Stomach (tissue), 19 donors: Measurements from ENCODE around the gene GPR15LG. TPM values are rescaled to one million over a fixed set of nuclear protein-coding genes. Genes with fewer than 3 reads are reported as not detected.
"Not testable (repeated sequence)": the region's sequence is repeated elsewhere in the genome, so short reads cannot be mapped to it uniquely, and the experiment has no call there.

Experiments used
- DNase-seq, 2 donors: peaks; one replicate each; pipeline versions ENCODE4 v3.0.0 to v3.0.0-alpha.2; 2013 to 2019
- H3K27ac ChIP-seq, 5 donors: fragments of 200-600 bp in 4 of 5; sonication (generic) in 4 of 5; one replicate each; pipeline ENCODE4 v1.5.1; 2013 to 2019; ENCODE audit warnings: mild to moderate bottlenecking in 1 of 5, moderate library complexity in 1 of 5
- H3K27me3 ChIP-seq, 3 donors: fragments of 200-600 bp; sonication (generic); one replicate each; pipeline ENCODE4 v1.5.1; 2017 to 2019; ENCODE audit warnings: mixed run types in 1 of 3
- H3K36me3 ChIP-seq, 4 donors: fragments of 200-600 bp; sonication (generic); 1 replicate in 3 of 4; 2 replicates in 1 of 4; pipeline ENCODE4 v1.5.1; 2016 to 2019
- H3K4me1 ChIP-seq, 4 donors: fragments of 200-600 bp; sonication (generic); one replicate each; pipeline ENCODE4 v1.5.1; 2016 to 2019
- H3K4me3 ChIP-seq, 4 donors: fragments of 200-600 bp; sonication (generic) in 3 of 4; one replicate each; pipeline ENCODE4 v1.5.1; 2016 to 2019; ENCODE audit warnings: mild to moderate bottlenecking in 1 of 4
- H3K9me3 ChIP-seq, 4 donors: fragments of 200-600 bp; sonication (generic); one replicate each; pipeline ENCODE4 v1.5.1; 2016 to 2019
- CTCF ChIP-seq, 7 experiments: fragments of 450-650 bp in 4 of 7; fragments of 200-600 bp in 3 of 7; sonication (generic) in 3 of 7; IDR thresholded peaks; one replicate each; pipeline ENCODE4 v1.5.1; 2016 to 2019; ENCODE audit warnings: antibody characterized with exemption in 7 of 7, control low read depth in 2 of 7, mild to moderate bottlenecking in 1 of 7
- EP300 ChIP-seq: sonication (generic); formaldehyde crosslinking; IDR thresholded peaks from one replicate; pipeline ENCODE4 v1.6.1; 2017; ENCODE audit warnings: antibody characterized with exemption
- POLR2A ChIP-seq, 4 donors: fragments of 450-650 bp; IDR thresholded peaks; one replicate each; pipeline ENCODE4 v1.6.1; 2016; ENCODE audit warnings: antibody characterized with exemption in 4 of 4, control low read depth in 2 of 4, mild to moderate bottlenecking in 1 of 4, moderate library complexity in 1 of 4
- POLR2AphosphoS5 ChIP-seq, 3 donors: sonication (generic); formaldehyde crosslinking; IDR thresholded peaks; one replicate each; pipeline ENCODE4 v1.6.1; 2016; ENCODE audit warnings: antibody characterized with exemption in 3 of 3
- WGBS, 5 donors: extraction: QIAGEN DNeasy Blood & Tissue Kit in 3 of 5; methylation state at CpG; one replicate each; pipeline versions ENCODE4 v1.1.5 to v1.1.7; 2013 to 2018; 5-methylcytosine and 5-hydroxymethylcytosine counted together
- intact Hi-C: fragments of 100-400 bp; cut with DNase I; formaldehyde crosslinking; loops from one replicate; pipeline ENCODE4 v1.15.1; 2023; ENCODE audit warnings: low total_unique reads
- long read RNA-seq, 10 donors: transcript quantifications; one replicate each; lab custom pipeline, GENCODE V29; 2026
- polyA plus RNA-seq, 3 donors: library from polyadenylated mRNA; stranded (reverse); fragments of 200-250 nt; gene quantifications; one replicate each; pipeline ENCODE4 v1.2.3, GENCODE V29; 2013
- total RNA-seq, 5 donors: library from RNA; depleted of rRNA; stranded (reverse); fragments of >200 nt; gene quantifications; one replicate each; pipeline versions ENCODE4 v1.1.0 to v1.2.3, GENCODE V29; 2014 to 2016
- donor health status: healthy with polysubstance abuse.
- donor health status: Bipolar disorder and iron deficiency.
- donor health status: healthy.

Gene GPR15LG
- 1 to 10 TPM in 1 of 5 donors, not detected in 4; 7.5 TPM for total RNA-seq
- polyA plus RNA-seq = 10 to 100 TPM in 1 of 3 donors, under 1 TPM in 1, not detected in 1; 0.92 to 82.4 TPM
- long read RNA-seq, donor 1 = 0 reads
- long read RNA-seq, donor 2 = 0 reads
- long read RNA-seq, donor 3 = 0 reads
- long read RNA-seq, donor 4 = 0 reads
- long read RNA-seq, donor 5 = 0 reads
- long read RNA-seq, donor 6 = 0 reads
- long read RNA-seq, donor 7 = 0 reads
- long read RNA-seq, donor 8 = 0 reads
- long read RNA-seq, donor 9 = 0 reads
- long read RNA-seq, donor 10 = 0 reads

- no peak within 1 kb of the TSS for H3K4me3 ChIP-seq
- no peaks in the 10 kb centered on the region for H3K27me3 ChIP-seq
- H3K27ac ChIP-seq = no peak within 1 kb of the TSS
- no peaks in the 10 kb centered on the region for H3K36me3 ChIP-seq
- intact Hi-C loops = no loop called here
- no peaks in the 10 kb centered on the region for H3K9me3 ChIP-seq
- TF ChIP-seq EP300 (no peak), CTCF (IDR thresholded peaks at IDR 0.05) (no peak), POLR2A (IDR thresholded peaks at IDR 0.05) (no peak), POLR2AphosphoS5 (IDR thresholded peaks at IDR 0.05) (no peak)
- WGBS, 5 donors = 68 to 79% (median 75%) methylated on average over 2 of the region's 2 CpGs
- DNase-seq = no peak
- H3K4me1 ChIP-seq = no peaks in the 10 kb centered on the region
Observed at GRCh38 chr10:84173501-84173929, at the start of gene GPR15LG. Gene GPR15LG (plus strand): TSS chr10:84173801. CDS start chr10:84173852, 51 bp downstream.

- Histone ChIP-seq H3K9me3 (peaks cover 5 to 30% (median 21%) of the 10 kb centered on the region in 4 donors), H3K27me3 (peaks cover 0 to 20% (median 0%) of the 10 kb centered on the region in 3 donors)
- H3K4me1 ChIP-seq, H3K4me3 ChIP-seq, H3K36me3 ChIP-seq, intact Hi-C loops, DNase-seq, H3K27ac ChIP-seq: not testable (repeated sequence)
- 72 to 78% (median 75%) methylated on average over 10 of the region's 10 CpGs for WGBS, 5 donors
Observed at GRCh38 chr10:84125910-84126784, 47.5 kb upstream of the GPR15LG start.

GRCh38 chr10:84126785-84127167 is 46.8 kb upstream of the GPR15LG start:
- Histone ChIP-seq H3K27ac (no peak overlapping the region), H3K9me3 (peaks cover 5 to 30% (median 21%) of the 10 kb centered on the region in 4 donors), H3K4me1 (no peaks in the 10 kb centered on the region), H3K27me3 (peaks cover 0 to 20% (median 0%) of the 10 kb centered on the region in 3 donors), H3K4me3 (no peak overlapping the region), H3K36me3 (no peaks in the 10 kb centered on the region)
- intact Hi-C loops = no loop called here
- 60 to 84% (median 78%) methylated on average over 1 of the region's 1 CpG for WGBS, 5 donors
- TF ChIP-seq EP300 (no peak), POLR2A (IDR thresholded peaks at IDR 0.05) (no peak), POLR2AphosphoS5 (IDR thresholded peaks at IDR 0.05) (no peak), CTCF (IDR thresholded peaks at IDR 0.05) (no peak)
- DNase-seq = no peak

- Histone ChIP-seq H3K36me3 (no peaks in the 10 kb centered on the region), H3K27me3 (peaks cover 0 to 5% (median 0%) of the 10 kb centered on the region in 3 donors), H3K4me3 (no peak overlapping the region), H3K9me3 (no peaks in the 10 kb centered on the region), H3K27ac (no peak overlapping the region), H3K4me1 (peaks cover 6 to 11% (median 10%) of the 10 kb centered on the region in 4 donors)
- intact Hi-C loops = no loop called here
- no peak for TF ChIP-seq POLR2AphosphoS5 (IDR thresholded peaks at IDR 0.05)
- TF ChIP-seq EP300 = no peak
- no peak for TF ChIP-seq POLR2A (IDR thresholded peaks at IDR 0.05)
- TF ChIP-seq CTCF (IDR thresholded peaks at IDR 0.05) = no peak
- 47 to 73% (median 53%) methylated on average over 2 of the region's 2 CpGs for WGBS, 5 donors
- no peak for DNase-seq
Observed at GRCh38 chr10:84135836-84136235, 37.8 kb upstream of the GPR15LG start.
